GM12874 (cell line): ENCODE measurements around the gene LIPE.

Experiments used
- CTCF ChIP-seq: IDR thresholded peaks from 2 replicates; pipeline ENCODE4 v1.5.1; 2011; ENCODE audit warnings: low read depth, mild to moderate bottlenecking, control low read depth, low read length, moderate library complexity; ENCODE audit not compliant: insufficient read depth

Gene LIPE

GRCh38 chr19:42397263-42398166 lies 29.7 kb downstream of the LIPE start:
- no peak for TF ChIP-seq CTCF

DNA sequence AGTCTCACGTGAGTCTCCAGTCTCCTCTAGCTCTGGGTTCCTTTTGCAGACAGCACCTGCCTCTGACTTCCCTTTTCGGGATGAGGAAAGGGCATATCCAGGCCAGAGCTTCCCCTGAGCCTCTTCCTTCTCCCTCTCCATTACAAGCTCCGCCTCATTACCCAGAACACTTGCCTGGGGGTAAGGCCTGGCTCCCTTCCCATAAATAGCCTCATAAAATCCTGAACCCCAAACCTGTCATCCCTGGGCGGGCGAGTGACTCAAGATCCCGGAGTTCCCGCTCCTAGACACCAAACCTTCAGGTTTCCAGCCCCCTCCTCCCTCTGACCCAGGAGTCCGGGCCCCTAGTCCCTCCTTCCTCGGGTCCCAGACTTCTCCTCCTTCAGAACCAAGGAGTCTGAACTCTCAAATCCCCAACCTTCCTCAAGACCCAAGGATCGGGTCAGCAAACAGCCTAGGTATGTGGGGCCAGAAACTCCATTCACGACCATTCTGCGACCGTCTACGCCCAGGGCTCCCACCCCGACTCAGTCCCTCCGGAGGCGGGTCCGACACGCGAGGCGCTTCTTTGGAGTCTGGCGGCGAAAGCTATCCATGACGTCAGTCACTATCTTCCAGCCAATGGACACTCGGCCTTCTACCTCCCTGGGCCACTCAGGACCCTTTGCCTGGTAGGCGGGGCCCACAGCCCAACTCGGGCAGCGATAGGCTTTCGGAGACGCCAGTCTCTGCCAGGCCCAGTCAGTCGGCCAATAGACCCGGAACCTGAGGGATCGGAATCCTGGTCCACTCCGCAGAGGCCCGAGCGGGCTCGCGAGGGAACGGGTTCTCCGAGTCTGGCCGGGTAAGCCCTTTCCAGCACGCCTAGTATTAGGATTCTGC lies 30.6 kb downstream of the LIPE start:
- TF ChIP-seq CTCF = no peak

GRCh38 chr19:42394751-42395150 lies 32.4 kb downstream of the LIPE start:
- no peak for TF ChIP-seq CTCF

GRCh38 chr19:42392165-42392564 lies 35.0 kb downstream of the LIPE start:
- no peak for TF ChIP-seq CTCF

- TF ChIP-seq CTCF = no peak
Observed at GRCh38 chr19:42389899-42390298, 37.3 kb downstream of the LIPE start, which contains the start of gene CNFN. CNFN (minus strand) TSS chr19:42390297; CDS start chr19:42389037, 1,260 bp downstream.

- no peak for TF ChIP-seq CTCF
Observed at GRCh38 chr19:42388851-42389489, 38.2 kb downstream of the LIPE start.

DNA sequence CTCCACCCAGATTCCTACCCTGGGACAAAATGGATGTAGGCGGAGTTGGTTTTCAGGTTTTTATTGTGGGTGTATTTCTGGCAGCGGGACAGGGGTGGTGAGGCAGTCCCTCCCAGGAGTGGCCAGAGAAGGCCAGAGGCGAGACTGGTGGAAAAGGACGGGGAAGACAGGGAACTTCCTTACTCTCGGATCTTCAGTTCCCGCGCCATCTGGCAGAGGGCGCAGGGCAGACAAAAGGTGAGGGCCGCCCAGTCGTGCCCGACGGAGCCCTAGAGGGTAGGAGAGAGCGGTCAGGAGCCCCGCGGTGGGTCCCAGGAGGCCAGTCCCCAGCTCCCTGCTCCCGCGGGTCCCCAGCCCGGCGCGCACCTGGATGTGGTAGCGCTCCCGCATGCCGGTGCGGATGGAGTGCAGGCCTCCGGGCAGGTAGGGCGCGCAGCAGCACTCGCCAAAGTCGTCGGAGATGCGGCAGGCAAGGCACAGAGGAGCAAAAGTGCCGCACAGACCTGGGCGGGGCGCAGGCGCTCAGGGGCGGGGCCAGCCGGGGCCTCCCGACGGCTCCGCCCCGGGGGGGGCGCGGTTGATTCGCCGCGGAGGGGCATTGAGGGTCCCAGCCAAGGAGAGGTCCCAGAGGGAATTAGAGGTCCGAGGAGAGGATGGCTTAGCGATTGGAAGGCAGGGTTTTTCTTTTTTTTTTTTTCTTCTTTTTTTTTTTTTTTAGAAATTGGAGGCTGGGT lies 40.0 kb downstream of the LIPE start:
- peak; percentile 59 for TF ChIP-seq CTCF
